OCI-LY3 (cell line): ENCODE data around the gene GALNT2.

Experiments used
- H2AFZ ChIP-seq: fragments of 200-600, 300-600 bp; shearing (Covaris generic); 2 replicates; pipeline ENCODE4 v1.6.0; 2014; ENCODE audit warnings: antibody characterized with exemption, low read depth, low read length
- H3K27ac ChIP-seq: fragments of 200-600, 300-600 bp; sonication (generic); 2 replicates; pipeline ENCODE4 v1.5.1; 2014; ENCODE audit warnings: mild to moderate bottlenecking, low read length, moderate library complexity, mixed read lengths
- H3K27me3 ChIP-seq: fragments of 200-600, 300-600 bp; sonication (generic); 2 replicates; pipeline ENCODE4 v1.6.1; 2014; ENCODE audit warnings: low read depth, low read length, mixed read lengths
- H3K36me3 ChIP-seq: fragments of 200-600, 300-600 bp; sonication (generic); replicated peaks from 2 replicates; pipeline ENCODE3; 2014; ENCODE audit warnings: low read depth, low read length, mixed read lengths
- H3K4me1 ChIP-seq: fragments of 300-600, 200-600 bp; sonication (generic); 2 replicates; pipeline ENCODE4 v1.6.1; 2014; ENCODE audit warnings: low read length, mixed read lengths
- H3K4me2 ChIP-seq: fragments of 200-600, 300-600 bp; sonication (generic); 2 replicates; pipeline ENCODE4 v1.6.1; 2014; ENCODE audit warnings: low read length, mixed read lengths
- H3K4me3 ChIP-seq: fragments of 300-600, 200-600 bp; sonication (generic); 2 replicates; pipeline ENCODE4 v1.5.1; 2014; ENCODE audit warnings: antibody characterized with exemption, mild to moderate bottlenecking, low read length, moderate library complexity
- H3K79me2 ChIP-seq: fragments of 300-600, 200-600 bp; shearing (Covaris generic); 2 replicates; pipeline ENCODE4 v1.6.1; 2014; ENCODE audit warnings: mild to moderate bottlenecking, low read length, mixed read lengths
- H3K9ac ChIP-seq: fragments of 300-600, 200-600 bp; shearing (Covaris generic); 2 replicates; pipeline ENCODE4 v1.6.0; 2014; ENCODE audit warnings: mild to moderate bottlenecking, low read length, moderate library complexity
- H3K9me3 ChIP-seq: fragments of 200-600, 300-600 bp; shearing (Covaris generic); 2 replicates; pipeline ENCODE4 v1.6.1; 2014; ENCODE audit warnings: low read length, mixed read lengths; ENCODE audit not compliant: insufficient read depth
- H4K20me1 ChIP-seq: fragments of 200-600, 300-600 bp; sonication (generic); 2 replicates; pipeline ENCODE4 v1.6.1; 2016; ENCODE audit warnings: low read length, mixed read lengths; ENCODE audit not compliant: insufficient read depth
- EZH2phosphoT487 ChIP-seq: fragments of 200-600 bp; shearing (Covaris generic); IDR thresholded peaks from 2 replicates; pipeline ENCODE4 v1.6.1; 2018; ENCODE audit warnings: antibody characterized with exemption, mixed run types, low read depth
- TF ChIP-seq, protein P1 (sequence below): fragments of 200-600, 300-600 bp; sonication (generic); IDR thresholded peaks from 2 replicates; pipeline ENCODE4 v1.5.1; 2014; ENCODE audit warnings: antibody characterized with exemption, low read length, low read depth

Gene GALNT2

DNA sequence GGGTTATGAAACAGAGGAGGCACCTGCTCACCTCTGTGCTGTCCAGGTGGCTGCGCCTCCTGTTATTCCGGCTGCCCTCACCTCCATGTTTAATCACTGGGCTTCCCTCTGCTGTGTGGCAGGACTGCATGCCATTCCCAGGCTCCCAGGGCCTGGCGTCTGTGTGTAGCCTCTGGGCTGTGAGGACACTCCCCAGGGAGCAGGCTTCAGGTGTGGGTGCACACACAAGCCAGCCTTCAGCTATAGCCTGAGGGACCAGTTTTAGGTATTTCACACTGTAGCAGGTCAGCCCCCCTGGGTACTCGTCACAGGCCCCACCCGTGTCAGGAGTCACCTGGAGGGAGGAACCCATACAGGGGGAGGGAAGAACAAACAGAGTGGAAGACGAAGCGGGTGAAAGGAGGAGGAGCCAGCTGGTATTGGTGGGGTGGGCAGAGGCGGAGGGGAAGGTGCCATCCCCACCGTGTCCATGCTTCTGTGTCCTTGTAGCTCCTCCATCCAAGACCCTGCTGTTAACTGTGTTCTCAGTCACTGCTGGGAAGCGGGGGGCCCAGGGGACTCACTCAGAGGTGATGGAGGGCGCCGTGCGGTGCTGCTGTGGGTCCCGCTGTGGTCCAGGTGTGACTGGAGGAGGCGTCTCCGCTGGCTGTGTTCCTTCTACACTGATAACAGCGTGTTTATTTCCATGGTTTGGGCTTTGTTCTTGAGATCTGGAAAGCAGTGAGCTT is 200.5 kb downstream of the GALNT2 start:
- Histone ChIP-seq H3K9ac (no peak overlapping the region), H3K4me2 (no peak overlapping the region), H3K27ac (no peak overlapping the region), H3K36me3 (no peaks in the 10 kb centered on the region), H2AFZ (no peak overlapping the region), H3K9me3 (no peaks in the 10 kb centered on the region), H3K27me3 (no peaks in the 10 kb centered on the region), H3K79me2 (no peaks in the 10 kb centered on the region), H3K4me1 (no peaks in the 10 kb centered on the region), H3K4me3 (no peak overlapping the region), H4K20me1 (no peaks in the 10 kb centered on the region; the same call in 1 of the 2 replicates)
- no peak for TF ChIP-seq EZH2phosphoT487
- TF ChIP-seq, protein P1, sequence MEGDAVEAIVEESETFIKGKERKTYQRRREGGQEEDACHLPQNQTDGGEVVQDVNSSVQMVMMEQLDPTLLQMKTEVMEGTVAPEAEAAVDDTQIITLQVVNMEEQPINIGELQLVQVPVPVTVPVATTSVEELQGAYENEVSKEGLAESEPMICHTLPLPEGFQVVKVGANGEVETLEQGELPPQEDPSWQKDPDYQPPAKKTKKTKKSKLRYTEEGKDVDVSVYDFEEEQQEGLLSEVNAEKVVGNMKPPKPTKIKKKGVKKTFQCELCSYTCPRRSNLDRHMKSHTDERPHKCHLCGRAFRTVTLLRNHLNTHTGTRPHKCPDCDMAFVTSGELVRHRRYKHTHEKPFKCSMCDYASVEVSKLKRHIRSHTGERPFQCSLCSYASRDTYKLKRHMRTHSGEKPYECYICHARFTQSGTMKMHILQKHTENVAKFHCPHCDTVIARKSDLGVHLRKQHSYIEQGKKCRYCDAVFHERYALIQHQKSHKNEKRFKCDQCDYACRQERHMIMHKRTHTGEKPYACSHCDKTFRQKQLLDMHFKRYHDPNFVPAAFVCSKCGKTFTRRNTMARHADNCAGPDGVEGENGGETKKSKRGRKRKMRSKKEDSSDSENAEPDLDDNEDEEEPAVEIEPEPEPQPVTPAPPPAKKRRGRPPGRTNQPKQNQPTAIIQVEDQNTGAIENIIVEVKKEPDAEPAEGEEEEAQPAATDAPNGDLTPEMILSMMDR, result no peak

DNA sequence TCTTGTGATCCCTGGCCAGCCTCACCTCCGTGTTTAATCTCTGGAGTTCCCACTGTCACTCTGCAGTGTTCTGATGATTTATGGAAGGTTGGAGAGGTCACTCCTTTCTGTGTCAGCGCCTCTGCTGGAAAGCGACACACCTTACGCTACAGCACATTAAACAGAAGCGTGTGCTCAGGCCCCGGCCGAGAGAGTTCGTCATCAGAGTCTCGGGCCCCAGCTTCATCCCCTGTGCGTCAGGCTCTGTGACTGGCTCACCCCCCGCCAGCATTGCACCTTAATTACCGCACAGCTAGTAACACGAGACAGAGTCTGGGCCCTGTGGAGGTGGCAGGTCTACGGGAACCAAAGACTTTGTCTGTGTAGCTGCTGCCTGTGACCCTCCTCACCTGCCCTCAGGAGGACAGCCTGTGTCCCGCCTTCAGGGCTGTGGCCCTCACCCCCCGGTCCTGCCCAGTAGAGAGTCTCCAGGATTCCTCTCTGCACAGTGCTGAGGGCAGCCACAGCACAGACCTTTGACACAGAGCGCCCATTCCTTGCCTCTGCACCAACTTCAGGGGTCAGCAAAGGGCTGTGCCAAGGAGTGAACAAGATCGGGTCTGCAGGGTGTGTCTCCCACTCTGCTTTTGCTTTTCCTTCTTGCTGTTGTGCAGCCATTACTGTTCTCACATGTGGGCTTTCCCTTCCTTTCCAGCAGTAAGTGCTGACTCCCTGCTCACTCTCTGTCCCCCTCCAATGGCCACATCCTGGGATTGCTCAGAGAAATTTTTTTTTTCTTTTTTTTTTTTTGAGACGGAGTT is 201.5 kb downstream of the GALNT2 start:
- Histone ChIP-seq H3K27me3 (no peaks in the 10 kb centered on the region), H3K27ac (no peak overlapping the region), H3K9ac (no peak overlapping the region), H3K9me3 (no peaks in the 10 kb centered on the region), H4K20me1 (no peaks in the 10 kb centered on the region; the same call in 1 of the 2 replicates), H2AFZ (no peak overlapping the region), H3K4me1 (no peaks in the 10 kb centered on the region), H3K79me2 (no peaks in the 10 kb centered on the region), H3K4me3 (no peak overlapping the region), H3K36me3 (no peaks in the 10 kb centered on the region), H3K4me2 (no peak overlapping the region)
- TF ChIP-seq, protein P1, result peak; percentile 11; the same call in 1 of the 2 replicates
- no peak for TF ChIP-seq EZH2phosphoT487

DNA sequence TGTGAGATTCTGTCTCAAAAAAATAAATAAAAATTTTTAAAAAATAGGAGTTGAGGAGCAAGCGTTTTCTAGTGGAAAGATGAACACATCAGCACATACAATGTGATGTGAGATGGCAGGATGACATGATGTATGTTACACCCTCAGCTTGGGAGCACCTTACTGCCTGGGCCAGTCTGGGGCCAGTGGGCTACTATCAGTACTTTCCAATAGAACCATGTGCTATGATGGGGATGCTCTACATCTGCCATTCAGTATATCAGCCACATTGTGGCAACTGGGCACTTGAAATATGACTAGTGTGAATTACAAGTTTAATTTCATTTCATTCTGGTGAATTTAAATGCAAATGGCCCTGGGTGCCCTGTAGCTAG is 203.1 kb downstream of the GALNT2 start:
- Histone ChIP-seq H3K4me2 (no peak overlapping the region), H3K79me2 (no peaks in the 10 kb centered on the region), H4K20me1 (no peaks in the 10 kb centered on the region; the same call in 1 of the 2 replicates), H3K9me3 (no peaks in the 10 kb centered on the region), H3K27ac (no peak overlapping the region), H3K4me3 (no peak overlapping the region), H3K4me1 (no peaks in the 10 kb centered on the region), H2AFZ (no peak overlapping the region), H3K9ac (no peak overlapping the region), H3K36me3 (peaks cover 5% of the 10 kb centered on the region), H3K27me3 (no peaks in the 10 kb centered on the region)
- no peak for TF ChIP-seq EZH2phosphoT487
- TF ChIP-seq, protein P1, result no peak

DNA sequence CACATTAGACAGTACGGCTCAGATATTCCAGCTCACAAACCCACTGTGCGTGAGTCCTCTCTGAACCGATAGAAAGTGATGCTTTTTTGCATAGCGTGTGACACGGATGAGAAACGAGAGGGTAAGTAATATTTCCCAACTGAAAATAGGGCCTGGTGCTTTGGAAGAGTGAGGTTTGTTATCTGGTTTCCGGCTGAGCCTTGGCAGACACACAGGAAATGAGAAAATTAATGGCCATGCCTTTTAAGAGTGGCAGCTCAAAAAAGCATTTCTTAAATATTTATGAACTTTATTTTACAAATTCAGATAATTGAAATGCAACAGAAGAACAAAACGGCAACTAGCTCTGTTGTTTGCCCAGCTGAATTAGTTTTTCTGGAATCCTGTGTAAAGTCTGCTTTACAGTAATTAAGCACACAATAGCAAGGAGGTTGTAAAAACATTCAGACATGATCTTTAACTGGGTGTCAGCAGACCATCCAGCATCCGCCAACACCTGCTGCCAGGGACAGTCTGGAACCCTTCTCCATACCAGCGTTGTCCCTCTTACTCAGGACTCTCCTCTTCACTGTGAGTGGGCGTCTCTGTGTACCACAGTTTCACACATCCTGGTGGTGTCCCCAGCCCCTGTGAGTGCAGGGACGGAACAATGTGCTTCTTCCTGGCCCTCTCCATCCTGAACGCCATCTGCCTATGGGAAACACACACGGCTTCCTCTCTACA is 203.7 kb downstream of the GALNT2 start:
- Histone ChIP-seq H2AFZ (no peak overlapping the region), H3K9me3 (no peaks in the 10 kb centered on the region), H3K9ac (no peak overlapping the region), H3K36me3 (peaks cover 10% of the 10 kb centered on the region), H3K4me3 (no peak overlapping the region), H4K20me1 (no peaks in the 10 kb centered on the region; the same call in 1 of the 2 replicates), H3K79me2 (no peaks in the 10 kb centered on the region), H3K27ac (no peak overlapping the region), H3K4me2 (no peak overlapping the region), H3K4me1 (no peaks in the 10 kb centered on the region), H3K27me3 (no peaks in the 10 kb centered on the region)
- no peak for TF ChIP-seq EZH2phosphoT487
- TF ChIP-seq, protein P1, result no peak
